D721Med (cell line): ENCODE data around the gene AXIN1.
"Not testable (repeated sequence)": the region's sequence is repeated elsewhere in the genome, so short reads cannot be mapped to it uniquely, and the experiment has no call there.

Experiments used
- DNase-seq: peaks from one replicate; pipeline ENCODE4 v3.0.0; 2011; ENCODE audit warnings: low spot score; ENCODE audit not compliant: insufficient read length
- FAIRE-seq: peaks from 2 replicates; lab custom pipeline; 2011; peaks lifted over from hg19 to GRCh38; lab: Jason Lieb, UNC
- TF ChIP-seq, protein P1 (sequence below): IDR thresholded peaks from 2 replicates; pipeline ENCODE4 v1.5.1; 2012; ENCODE audit warnings: mild to moderate bottlenecking, control low read depth; ENCODE audit not compliant: insufficient read depth; ENCODE audit errors: missing control alignments

The AXIN1 gene

GRCh38 chr16:364595-365491, 12.3 kb upstream of the AXIN1 start:
- FAIRE-seq, result no peak
- DNase-seq, result no peak
- TF ChIP-seq, protein P1, sequence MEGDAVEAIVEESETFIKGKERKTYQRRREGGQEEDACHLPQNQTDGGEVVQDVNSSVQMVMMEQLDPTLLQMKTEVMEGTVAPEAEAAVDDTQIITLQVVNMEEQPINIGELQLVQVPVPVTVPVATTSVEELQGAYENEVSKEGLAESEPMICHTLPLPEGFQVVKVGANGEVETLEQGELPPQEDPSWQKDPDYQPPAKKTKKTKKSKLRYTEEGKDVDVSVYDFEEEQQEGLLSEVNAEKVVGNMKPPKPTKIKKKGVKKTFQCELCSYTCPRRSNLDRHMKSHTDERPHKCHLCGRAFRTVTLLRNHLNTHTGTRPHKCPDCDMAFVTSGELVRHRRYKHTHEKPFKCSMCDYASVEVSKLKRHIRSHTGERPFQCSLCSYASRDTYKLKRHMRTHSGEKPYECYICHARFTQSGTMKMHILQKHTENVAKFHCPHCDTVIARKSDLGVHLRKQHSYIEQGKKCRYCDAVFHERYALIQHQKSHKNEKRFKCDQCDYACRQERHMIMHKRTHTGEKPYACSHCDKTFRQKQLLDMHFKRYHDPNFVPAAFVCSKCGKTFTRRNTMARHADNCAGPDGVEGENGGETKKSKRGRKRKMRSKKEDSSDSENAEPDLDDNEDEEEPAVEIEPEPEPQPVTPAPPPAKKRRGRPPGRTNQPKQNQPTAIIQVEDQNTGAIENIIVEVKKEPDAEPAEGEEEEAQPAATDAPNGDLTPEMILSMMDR, result no peak

GRCh38 chr16:363766-364490, 11.4 kb upstream of the AXIN1 start:
- TF ChIP-seq, protein P1, result no peak
- FAIRE-seq (no peak), DNase-seq (no peak)

GRCh38 chr16:363110-363765, 10.7 kb upstream of the AXIN1 start:
- FAIRE-seq, result no peak
- TF ChIP-seq, protein P1, result no peak
- no peak for DNase-seq

DNA sequence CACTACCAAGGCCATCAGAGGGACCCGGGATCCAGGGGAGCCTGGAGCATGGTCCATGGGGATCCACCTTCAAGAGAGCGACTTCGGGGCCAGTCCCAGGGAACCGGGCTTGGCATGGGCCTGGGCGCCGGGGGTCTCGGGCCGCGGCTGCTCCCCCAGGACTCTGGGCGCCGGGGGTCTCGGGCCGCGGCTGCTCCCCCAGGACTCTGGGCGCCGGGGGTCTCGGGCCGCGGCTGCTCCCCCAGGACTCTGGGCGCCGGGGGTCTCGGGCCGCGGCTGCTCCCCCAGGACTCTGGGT, 10.1 kb upstream of the AXIN1 start:
- not testable (repeated sequence) for DNase-seq, FAIRE-seq

DNA sequence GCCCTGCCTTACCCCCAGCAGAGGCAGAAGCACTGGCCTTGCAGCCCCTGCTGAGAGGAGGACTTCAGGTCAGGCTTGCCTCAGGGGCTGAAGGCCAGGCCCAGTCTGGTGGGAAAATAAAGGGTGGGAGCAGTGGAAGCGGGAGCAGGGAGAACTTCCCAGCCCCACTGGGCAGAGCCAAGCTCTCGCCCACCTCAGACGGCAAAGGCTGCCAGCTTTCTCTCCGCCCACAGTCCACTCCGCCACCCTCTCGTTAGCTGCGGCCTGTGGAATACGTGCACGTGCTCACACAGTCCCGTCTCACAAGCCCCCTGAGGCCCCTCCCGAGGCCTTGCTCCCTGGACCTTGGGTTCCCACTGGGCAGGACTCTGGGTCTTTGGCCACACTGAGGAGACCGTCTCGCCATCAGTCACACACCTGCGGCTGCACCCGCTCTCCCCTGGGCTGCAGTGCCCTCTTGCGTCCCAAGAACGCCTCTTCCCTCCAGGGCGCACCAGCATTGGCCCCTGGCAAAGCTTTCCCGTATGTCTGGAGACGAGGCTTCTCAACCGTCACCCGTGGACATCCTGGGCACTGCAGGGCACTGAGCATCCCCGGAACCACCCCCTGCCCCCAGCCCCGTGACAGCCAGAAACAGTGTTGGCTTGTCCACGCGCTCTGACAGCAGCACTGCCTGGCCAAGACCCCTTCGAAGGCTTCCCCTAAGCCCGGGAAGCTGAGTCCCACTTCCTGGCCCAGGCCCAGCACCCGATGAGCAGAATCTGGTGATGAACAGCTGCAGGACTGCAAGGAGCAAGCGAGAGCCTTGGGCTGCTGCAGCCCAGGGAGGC, 9.6 kb upstream of the AXIN1 start:
- FAIRE-seq (no peak), DNase-seq (peak; percentile 95)
- TF ChIP-seq, protein P1, result peak; percentile 91

DNA sequence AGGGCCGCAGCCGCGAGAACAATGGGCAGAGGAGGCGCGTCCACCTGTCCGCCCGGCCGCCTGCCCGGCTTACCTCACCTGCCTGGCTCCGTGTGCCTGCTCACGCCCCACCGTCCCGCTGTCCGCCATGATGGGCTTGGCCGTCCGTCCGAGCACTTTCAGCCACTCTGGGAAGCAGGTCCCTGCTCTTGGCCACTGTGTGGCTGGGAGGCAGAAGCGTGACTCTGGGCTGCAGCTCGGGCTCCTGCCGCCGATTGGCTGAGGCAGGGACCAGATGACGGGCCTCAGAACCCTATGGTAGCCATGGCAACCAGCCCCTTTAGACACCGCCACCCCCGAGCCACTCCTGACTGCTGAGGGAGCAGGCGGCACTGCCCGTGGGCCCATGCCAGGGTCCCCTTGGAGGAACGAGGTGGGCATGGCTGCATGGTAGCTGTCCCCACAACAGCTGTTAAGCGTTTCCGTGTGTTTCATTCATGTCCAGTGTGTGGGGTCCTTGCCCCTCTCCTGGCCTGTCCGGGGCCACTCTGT, 8.9 kb upstream of the AXIN1 start:
- TF ChIP-seq, protein P1, result no peak
- DNase-seq (no peak), FAIRE-seq (no peak)
